Thoracic aorta (tissue), 2 donors: Measurements from ENCODE around the gene DUSP5. TPM values are rescaled to one million over a fixed set of nuclear protein-coding genes. Genes with fewer than 3 reads are reported as not detected.

Experiments
- ATAC-seq: fragments of 150-250 bp; one replicate; pipeline ENCODE4 v1.8.0; 2017; ENCODE audit warnings: low read depth; ENCODE audit not compliant: insufficient number of reproducible peaks, low FRiP score
- DNase-seq: peaks from one replicate; pipeline ENCODE4 v3.0.0-alpha.2; 2020; ENCODE audit warnings: low spot score
- H3K27ac ChIP-seq, 2 donors: fragments of 200-600 bp; sonication (generic); 1 replicate in 1 of 2; 2 replicates in 1 of 2; pipeline ENCODE4 v1.5.1; 2016; ENCODE audit warnings: mild to moderate bottlenecking in 2 of 2, moderate library complexity in 2 of 2
- H3K27me3 ChIP-seq: fragments of 200-600 bp; sonication (generic); replicated peaks from 2 replicates; pipeline ENCODE4 v1.6.0; 2016; ENCODE audit warnings: mild to moderate bottlenecking; ENCODE audit not compliant: insufficient read depth
- H3K36me3 ChIP-seq: fragments of 200-600 bp; sonication (generic); one replicate; pipeline ENCODE4 v1.5.1; 2016
- H3K4me1 ChIP-seq, 2 donors: fragments of 200-600 bp; sonication (generic); 1 replicate in 1 of 2; 2 replicates in 1 of 2; pipeline versions ENCODE4 v1.5.1 to v1.6.0; 2016; ENCODE audit warnings: low read depth in 2 of 2, mild to moderate bottlenecking in 1 of 2; ENCODE audit not compliant: control insufficient read depth in 1 of 2
- H3K4me3 ChIP-seq: fragments of 200-600 bp; sonication (generic); 2 replicates; pipeline ENCODE4 v1.5.1; 2016; ENCODE audit warnings: mild to moderate bottlenecking
- H3K9me3 ChIP-seq: fragments of 200-600 bp; sonication (generic); 2 replicates; pipeline ENCODE4 v1.5.1; 2016
- total RNA-seq, 2 donors: library from RNA; depleted of rRNA; stranded (reverse); fragments of >200 nt; gene quantifications; one replicate each; pipeline versions ENCODE4 v1.1.0 to v1.2.3, GENCODE V29; 2016
- TF ChIP-seq, protein P1 (sequence below): fragments of 200-600 bp; sonication (generic); IDR thresholded peaks from one replicate; pipeline ENCODE4 v1.5.1; 2019; ENCODE audit warnings: antibody characterized with exemption

The DUSP5 gene
- total RNA-seq, 2 donors from 2014 or later = 12.7 to 13.1 TPM

- Histone ChIP-seq H3K4me1 (peaks cover 0 to 4% of the 10 kb centered on the region in 2 donors), H3K27ac (no peak overlapping the region), H3K27me3 (no peaks in the 10 kb centered on the region), H3K9me3 (no peaks in the 10 kb centered on the region), H3K4me3 (no peak overlapping the region), H3K36me3 (no peaks in the 10 kb centered on the region)
- TF ChIP-seq, protein P1, sequence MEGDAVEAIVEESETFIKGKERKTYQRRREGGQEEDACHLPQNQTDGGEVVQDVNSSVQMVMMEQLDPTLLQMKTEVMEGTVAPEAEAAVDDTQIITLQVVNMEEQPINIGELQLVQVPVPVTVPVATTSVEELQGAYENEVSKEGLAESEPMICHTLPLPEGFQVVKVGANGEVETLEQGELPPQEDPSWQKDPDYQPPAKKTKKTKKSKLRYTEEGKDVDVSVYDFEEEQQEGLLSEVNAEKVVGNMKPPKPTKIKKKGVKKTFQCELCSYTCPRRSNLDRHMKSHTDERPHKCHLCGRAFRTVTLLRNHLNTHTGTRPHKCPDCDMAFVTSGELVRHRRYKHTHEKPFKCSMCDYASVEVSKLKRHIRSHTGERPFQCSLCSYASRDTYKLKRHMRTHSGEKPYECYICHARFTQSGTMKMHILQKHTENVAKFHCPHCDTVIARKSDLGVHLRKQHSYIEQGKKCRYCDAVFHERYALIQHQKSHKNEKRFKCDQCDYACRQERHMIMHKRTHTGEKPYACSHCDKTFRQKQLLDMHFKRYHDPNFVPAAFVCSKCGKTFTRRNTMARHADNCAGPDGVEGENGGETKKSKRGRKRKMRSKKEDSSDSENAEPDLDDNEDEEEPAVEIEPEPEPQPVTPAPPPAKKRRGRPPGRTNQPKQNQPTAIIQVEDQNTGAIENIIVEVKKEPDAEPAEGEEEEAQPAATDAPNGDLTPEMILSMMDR = no peak
- ATAC-seq (no peak), DNase-seq (no peak)
Observed at GRCh38 chr10:110510086-110510485, 12.4 kb downstream of the DUSP5 start.

DNA sequence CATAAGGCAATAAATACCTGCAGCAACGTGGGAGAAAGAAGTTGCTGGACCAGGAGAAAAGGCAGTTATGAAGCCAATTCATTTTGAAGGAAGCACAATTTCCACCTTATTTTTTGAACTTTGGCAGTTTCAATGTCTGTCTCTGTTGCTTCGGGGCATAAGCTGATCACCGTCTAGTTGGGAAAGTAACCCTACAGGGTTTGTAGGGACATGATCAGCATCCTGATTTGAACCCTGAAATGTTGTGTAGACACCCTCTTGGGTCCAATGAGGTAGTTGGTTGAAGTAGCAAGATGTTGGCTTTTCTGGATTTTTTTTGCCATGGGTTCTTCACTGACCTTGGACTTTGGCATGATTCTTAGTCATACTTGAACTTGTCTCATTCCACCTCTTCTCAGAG, 13.0 kb downstream of the DUSP5 start:
- H3K27ac ChIP-seq = no peak overlapping the region
- peaks cover 0 to 4% of the 10 kb centered on the region in 2 donors for H3K4me1 ChIP-seq
- TF ChIP-seq, protein P1 = no peak
- no peak overlapping the region for H3K4me3 ChIP-seq
- no peaks in the 10 kb centered on the region for H3K36me3 ChIP-seq
- no peaks in the 10 kb centered on the region for H3K27me3 ChIP-seq
- DNase-seq (no peak), ATAC-seq (no peak)
- H3K9me3 ChIP-seq = no peaks in the 10 kb centered on the region

GRCh38 chr10:110511734-110512449, 14.2 kb downstream of the DUSP5 start:
- no peak for ATAC-seq

DNA sequence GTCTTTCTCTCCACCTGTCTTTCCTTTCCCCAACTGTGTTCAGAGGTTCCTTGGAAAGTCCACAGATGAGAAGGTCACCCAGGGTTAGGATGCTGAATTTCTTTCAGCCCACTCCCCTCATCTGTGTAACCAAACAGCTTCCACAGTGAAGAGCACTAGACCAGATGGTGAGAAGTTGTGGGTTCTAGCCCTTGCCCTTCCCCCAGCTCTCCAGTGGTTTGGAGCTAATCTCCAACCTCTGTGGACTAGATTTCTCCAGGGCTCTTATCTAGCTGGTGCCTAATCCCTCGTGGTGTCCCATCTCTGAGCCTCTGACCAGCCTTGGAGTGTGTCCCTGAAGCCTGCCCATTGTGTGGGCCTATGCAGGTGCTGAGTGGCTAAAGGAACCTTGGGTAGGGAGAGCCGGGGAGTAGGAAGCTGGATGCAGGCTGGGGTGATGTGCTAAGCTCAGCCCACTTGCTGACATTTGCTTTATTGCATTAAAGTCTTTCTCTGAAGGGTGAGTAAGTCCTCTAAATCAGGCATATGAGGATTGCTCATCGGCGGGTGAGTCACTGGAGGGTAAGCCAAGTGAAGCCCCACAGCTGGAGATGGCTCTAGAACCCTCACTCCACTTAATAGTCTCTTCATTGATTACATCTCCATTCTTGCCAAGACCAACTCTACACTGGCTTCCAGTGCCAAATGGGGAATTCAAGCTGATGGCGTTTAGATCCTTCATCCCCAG, 14.9 kb downstream of the DUSP5 start:
- peaks cover 0 to 4% of the 10 kb centered on the region in 2 donors for H3K4me1 ChIP-seq
- no peaks in the 10 kb centered on the region for H3K9me3 ChIP-seq
- H3K27ac ChIP-seq = no peak overlapping the region
- H3K4me3 ChIP-seq = no peak overlapping the region
- no peaks in the 10 kb centered on the region for H3K27me3 ChIP-seq
- ATAC-seq = no peak
- DNase-seq = no peak
- H3K36me3 ChIP-seq = no peaks in the 10 kb centered on the region
- TF ChIP-seq, protein P1 = no peak

More at GRCh38 chr10:110511734-110512449, 14.2 kb downstream of the DUSP5 start:
- Histone ChIP-seq H3K9me3 (no peaks in the 10 kb centered on the region), H3K27me3 (no peaks in the 10 kb centered on the region), H3K27ac (no peak overlapping the region), H3K36me3 (no peaks in the 10 kb centered on the region), H3K4me1 (peaks cover 0 to 4% of the 10 kb centered on the region in 2 donors), H3K4me3 (no peak overlapping the region)
- TF ChIP-seq, protein P1 = no peak
- no peak for DNase-seq

GRCh38 chr10:110513949-110514348, 16.2 kb downstream of the DUSP5 start:
- H3K4me1 ChIP-seq = peaks cover 0 to 2% of the 10 kb centered on the region in 2 donors
- H3K27me3 ChIP-seq = no peaks in the 10 kb centered on the region
- DNase-seq (no peak), ATAC-seq (no peak)
- TF ChIP-seq, protein P1 = no peak
- no peak overlapping the region for H3K4me3 ChIP-seq
- H3K27ac ChIP-seq = no peak overlapping the region
- no peaks in the 10 kb centered on the region for H3K9me3 ChIP-seq
- no peaks in the 10 kb centered on the region for H3K36me3 ChIP-seq
